Fibroblast of lung (primary cell): ENCODE data around the gene ADGRD1. TPM values are rescaled to one million over a fixed set of nuclear protein-coding genes. Genes with fewer than 3 reads are reported as not detected.

Experiments
- DNase-seq, 2 donors: peaks; one replicate each; pipeline versions ENCODE4 v3.0.0 to v3.0.0-alpha.2; 2010; ENCODE audit warnings: low read depth in 2 of 2
- H2AFZ ChIP-seq: 2 replicates; pipeline ENCODE4 v1.5.1; 2012; ENCODE audit warnings: low read length, control low read depth, inconsistent platforms
- H3K27ac ChIP-seq: 2 replicates; pipeline ENCODE4 v1.5.1; 2011; ENCODE audit warnings: low read length, control low read depth; ENCODE audit not compliant: insufficient read depth
- H3K27me3 ChIP-seq: 2 replicates; pipeline ENCODE4 v1.5.1; 2011; ENCODE audit warnings: mild to moderate bottlenecking, low read length; ENCODE audit not compliant: control insufficient read depth, insufficient read depth
- H3K36me3 ChIP-seq: 2 replicates; pipeline ENCODE4 v1.5.1; 2011; ENCODE audit warnings: low read length; ENCODE audit not compliant: control insufficient read depth, insufficient read depth
- H3K4me1 ChIP-seq: 2 replicates; pipeline ENCODE4 v1.5.1; 2011; ENCODE audit warnings: low read length; ENCODE audit not compliant: control insufficient read depth, insufficient read depth; ENCODE audit errors: extremely low read depth
- H3K4me2 ChIP-seq: 2 replicates; pipeline ENCODE4 v1.5.1; 2011; ENCODE audit warnings: low read length, control low read depth; ENCODE audit not compliant: insufficient read depth; ENCODE audit errors: extremely low read depth
- H3K4me3 ChIP-seq, 4 experiments: fragments of 200-600 bp in 1 of 4; sonication (generic) in 1 of 4; replicated peaks in 1 of 4; 2 replicates each; pipeline ENCODE4 v1.5.1; 2011 to 2016; ENCODE audit warnings: low read length in 4 of 4, low read depth in 3 of 4, mild to moderate bottlenecking in 3 of 4, control low read depth in 2 of 4, inconsistent platforms in 1 of 4, mixed read lengths in 1 of 4; ENCODE audit not compliant: insufficient read depth in 1 of 4; ENCODE audit errors: control extremely low read depth in 1 of 4
- H3K79me2 ChIP-seq: 2 replicates; pipeline ENCODE4 v1.5.1; 2012; ENCODE audit warnings: mild to moderate bottlenecking, low read length, inconsistent platforms; ENCODE audit not compliant: control insufficient read depth, insufficient read depth
- H3K9ac ChIP-seq: 2 replicates; pipeline ENCODE4 v1.5.1; 2011; ENCODE audit warnings: mild to moderate bottlenecking, low read length, control low read depth; ENCODE audit not compliant: insufficient read depth
- H3K9me3 ChIP-seq: 2 replicates; pipeline ENCODE4 v1.5.1; 2012; ENCODE audit warnings: low read depth, low read length; ENCODE audit not compliant: control insufficient read depth, insufficient read depth
- H4K20me1 ChIP-seq: 2 replicates; pipeline ENCODE4 v1.5.1; 2011; ENCODE audit warnings: low read length; ENCODE audit not compliant: control insufficient read depth, insufficient read depth; ENCODE audit errors: extremely low read depth
- CTCF ChIP-seq, 2 donors: IDR thresholded peaks in 1 of 2; conservative IDR thresholded peaks in 1 of 2; 1 replicate in 1 of 2; 2 replicates in 1 of 2; pipeline ENCODE4 v1.5.1; 2011 to 2012; ENCODE audit warnings: low read length in 2 of 2, control low read depth in 1 of 2, inconsistent platforms in 1 of 2, low read depth in 1 of 2, mild to moderate bottlenecking in 1 of 2
- EZH2 ChIP-seq: IDR thresholded peaks from 2 replicates; pipeline ENCODE4 v1.5.1; 2012; ENCODE audit warnings: low read length, control low read depth, mild to moderate bottlenecking; ENCODE audit errors: missing control alignments
- polyA plus RNA-seq, 2 donors: library from polyadenylated mRNA; depleted of rRNA in 1 of 2; stranded (reverse) in 1 of 2; unstranded in 1 of 2; fragments of >200 nt; gene quantifications; 2 replicates each; pipeline ENCODE4 v1.2.1, GENCODE V29; 2011 to 2012; ENCODE audit warnings: missing spikeins in 1 of 2
- total RNA-seq: library from RNA; depleted of rRNA; stranded (reverse); fragments of >200 nt; gene quantifications from 2 replicates; pipeline ENCODE4 v1.2.1, GENCODE V29; 2014

ADGRD1 gene
- total and polyA plus RNA-seq, 2 donors (not counting 1 experiment from before 2014, with no cell fraction given) = 7.3 to 11.6 TPM

- no peaks in the 10 kb centered on the region for H3K27me3 ChIP-seq
- H3K4me2 ChIP-seq = peak overlapping the region; percentile 15
- no peaks in the 10 kb centered on the region for H3K9me3 ChIP-seq
- H3K9ac ChIP-seq = no peak overlapping the region
- H3K36me3 ChIP-seq = no peaks in the 10 kb centered on the region
- H3K4me1 ChIP-seq = no peaks in the 10 kb centered on the region
- no peak overlapping the region for H3K4me3 ChIP-seq
- no peak overlapping the region for H3K27ac ChIP-seq
- H2AFZ ChIP-seq = no peak overlapping the region
- no peak for DNase-seq
- no peaks in the 10 kb centered on the region for H3K79me2 ChIP-seq
- TF ChIP-seq CTCF (conservative IDR thresholded peaks at IDR 0.05 in 1 of 2, IDR thresholded peaks at IDR 0.05 in 1 of 2; ENCODE audit: low read depth in 1 of 2, low read length in 2 of 2) = no peak
- no peak for TF ChIP-seq EZH2
- H4K20me1 ChIP-seq = no peaks in the 10 kb centered on the region
These were observed 21.4 kb upstream of the ADGRD1 start for GRCh38 chr12:130932061-130932930.

GRCh38 chr12:130933269-130933995 lies 20.3 kb upstream of the ADGRD1 start:
- TF ChIP-seq EZH2 (no peak), CTCF (conservative IDR thresholded peaks at IDR 0.05 in 1 of 2, IDR thresholded peaks at IDR 0.05 in 1 of 2; ENCODE audit: low read depth in 1 of 2, low read length in 2 of 2) (no peak)
- Histone ChIP-seq H3K36me3 (no peaks in the 10 kb centered on the region), H3K4me3 (no peak overlapping the region), H3K79me2 (no peaks in the 10 kb centered on the region), H3K4me1 (no peaks in the 10 kb centered on the region), H4K20me1 (no peaks in the 10 kb centered on the region), H2AFZ (no peak overlapping the region), H3K9me3 (no peaks in the 10 kb centered on the region), H3K27me3 (no peaks in the 10 kb centered on the region), H3K27ac (no peak overlapping the region), H3K4me2 (no peak overlapping the region), H3K9ac (no peak overlapping the region)
- DNase-seq = no peak

- Histone ChIP-seq H3K9ac (no peak overlapping the region), H3K27ac (no peak overlapping the region), H3K79me2 (no peaks in the 10 kb centered on the region), H3K27me3 (no peaks in the 10 kb centered on the region), H3K4me3 (no peak overlapping the region), H3K4me2 (no peak overlapping the region), H2AFZ (no peak overlapping the region), H3K4me1 (no peaks in the 10 kb centered on the region), H3K36me3 (no peaks in the 10 kb centered on the region), H3K9me3 (no peaks in the 10 kb centered on the region), H4K20me1 (no peaks in the 10 kb centered on the region)
- DNase-seq = no peak
- no peak for TF ChIP-seq EZH2
- no peak for TF ChIP-seq CTCF (conservative IDR thresholded peaks at IDR 0.05 in 1 of 2, IDR thresholded peaks at IDR 0.05 in 1 of 2; ENCODE audit: low read depth in 1 of 2, low read length in 2 of 2)
These were observed 19.0 kb upstream of the ADGRD1 start for GRCh38 chr12:130934753-130935152.
